Kidney epithelial cell (primary cell): ENCODE data around the gene C4orf50. TPM values are rescaled to one million over a fixed set of nuclear protein-coding genes. Genes with fewer than 3 reads are reported as not detected.
"Not testable (repeated sequence)": the region's sequence is repeated elsewhere in the genome, so short reads cannot be mapped to it uniquely, and the experiment has no call there.

Experiments used
- DNase-seq: peaks from one replicate; pipeline ENCODE4 v3.0.0-alpha.2; 2010; ENCODE audit warnings: low read depth
- H3K27me3 ChIP-seq: 2 replicates; pipeline ENCODE4 v1.6.0; 2011; ENCODE audit warnings: low read length; ENCODE audit not compliant: control insufficient read depth, insufficient read depth
- H3K36me3 ChIP-seq: 2 replicates; pipeline ENCODE4 v1.5.1; 2011; ENCODE audit warnings: low read length; ENCODE audit not compliant: control insufficient read depth, insufficient read depth
- H3K4me3 ChIP-seq: 2 replicates; pipeline ENCODE4 v1.5.1; 2011; ENCODE audit warnings: low read depth, mild to moderate bottlenecking, control low read depth, low read length
- CTCF ChIP-seq: IDR thresholded peaks from 2 replicates; pipeline ENCODE4 v1.5.1; 2011; ENCODE audit warnings: mild to moderate bottlenecking, moderate library complexity, low read length, control low read depth, inconsistent platforms; ENCODE audit not compliant: insufficient read depth, poor library complexity, severe bottlenecking
- total RNA-seq: library from RNA; depleted of rRNA; stranded (reverse); fragments of >200 nt; gene quantifications from 2 replicates; pipeline ENCODE4 v1.2.3, GENCODE V29; 2015

Gene C4orf50
- total RNA-seq, 1 donor from 2014 or later = not detected

- no peaks in the 10 kb centered on the region for H3K27me3 ChIP-seq
- H3K4me3 ChIP-seq = no peak overlapping the region
- H3K36me3 ChIP-seq = no peaks in the 10 kb centered on the region
- no peak for TF ChIP-seq CTCF
- DNase-seq = no peak
Measured at GRCh38 chr4:5866841-5867813, 151.1 kb downstream of the C4orf50 start.

- no peak for TF ChIP-seq CTCF
- Histone ChIP-seq H3K36me3 (no peaks in the 10 kb centered on the region), H3K4me3 (no peak overlapping the region), H3K27me3 (no peaks in the 10 kb centered on the region)
- no peak for DNase-seq
Measured at GRCh38 chr4:5865896-5866599, 152.2 kb downstream of the C4orf50 start.

GRCh38 chr4:5863461-5864113 lies 154.6 kb downstream of the C4orf50 start:
- TF ChIP-seq CTCF = no peak
- DNase-seq = peak; percentile 92
- Histone ChIP-seq H3K36me3 (no peaks in the 10 kb centered on the region), H3K27me3 (no peaks in the 10 kb centered on the region), H3K4me3 (no peak overlapping the region)

- no peak for DNase-seq
- Histone ChIP-seq H3K4me3 (no peak overlapping the region), H3K27me3 (no peaks in the 10 kb centered on the region), H3K36me3 (no peaks in the 10 kb centered on the region)
- TF ChIP-seq CTCF = no peak
Measured at GRCh38 chr4:5858020-5858769, 160.0 kb downstream of the C4orf50 start.

GRCh38 chr4:5857199-5857598 lies 161.0 kb downstream of the C4orf50 start:
- Histone ChIP-seq H3K27me3 (no peaks in the 10 kb centered on the region), H3K4me3 (no peak overlapping the region), H3K36me3 (no peaks in the 10 kb centered on the region)
- no peak for TF ChIP-seq CTCF
- no peak for DNase-seq

- DNase-seq, H3K27me3 ChIP-seq, H3K4me3 ChIP-seq, H3K36me3 ChIP-seq: not testable (repeated sequence)
Measured at GRCh38 chr4:5856362-5856761, 161.9 kb downstream of the C4orf50 start.
